AG04450 (cell line): ENCODE results near the gene DMD. TPM values are rescaled to one million over a fixed set of nuclear protein-coding genes. Genes with fewer than 3 reads are reported as not detected.
"Not testable (repeated sequence)": the region's sequence is repeated elsewhere in the genome, so short reads cannot be mapped to it uniquely, and the experiment has no call there.

ENCODE experiments used
- CTCF ChIA-PET: fragments of 300-600, 350-600 bp; formaldehyde crosslinking; extraction: SDS; loops from one replicate; lab custom pipeline; 2022; ENCODE audit warnings: antibody characterized with exemption, inconsistent platforms; lab: Charles Lee
- POLR2A ChIA-PET: fragments of 350-600 bp; formaldehyde crosslinking; extraction: SDS; loops from one replicate; lab custom pipeline; 2021; ENCODE audit warnings: antibody characterized with exemption, inconsistent platforms; lab: Yijun Ruan, JAX
- DNase-seq: peaks from one replicate; pipeline ENCODE4 v3.0.0-alpha.2; 2011; ENCODE audit warnings: low read depth, low spot score
- H3K27ac ChIP-seq: one replicate; pipeline ENCODE4 v1.5.1; 2012; ENCODE audit warnings: low read depth, low read length, control low read depth
- H3K27me3 ChIP-seq: one replicate; pipeline ENCODE4 v1.6.0; 2012; ENCODE audit warnings: low read length; ENCODE audit not compliant: control insufficient read depth, insufficient read depth
- H3K4me3 ChIP-seq: 2 replicates; pipeline ENCODE4 v1.5.1; 2011; ENCODE audit warnings: mild to moderate bottlenecking, low read depth, low read length, control low read depth
- H3K9me3 ChIP-seq: 2 replicates; pipeline ENCODE4 v1.5.1; 2012; ENCODE audit warnings: low read length; ENCODE audit not compliant: control insufficient read depth, insufficient read depth
- CTCF ChIP-seq: IDR thresholded peaks from 2 replicates; pipeline ENCODE4 v1.5.1; 2011; ENCODE audit warnings: low read depth, low read length, control low read depth, inconsistent platforms
- polyA plus RNA-seq: library from polyadenylated mRNA; depleted of rRNA; stranded (reverse); fragments of >200 nt; gene quantifications from 2 replicates; pipeline ENCODE4 v1.2.3, GENCODE V29; 2011

The DMD gene
- polyA plus RNA-seq, 1 experiment = 7.6 TPM

GRCh38 chrX:31397119-31397518 is 1814.2 kb downstream of the DMD start:
- POLR2A ChIA-PET = no interaction called here
- H3K4me3 ChIP-seq = no peak overlapping the region
- CTCF ChIA-PET = no interaction called here
- H3K9me3 ChIP-seq = no peaks in the 10 kb centered on the region
- H3K27ac ChIP-seq = no peak overlapping the region
- no peaks in the 10 kb centered on the region for H3K27me3 ChIP-seq
- no peak for DNase-seq
- TF ChIP-seq CTCF = no peak

DNA sequence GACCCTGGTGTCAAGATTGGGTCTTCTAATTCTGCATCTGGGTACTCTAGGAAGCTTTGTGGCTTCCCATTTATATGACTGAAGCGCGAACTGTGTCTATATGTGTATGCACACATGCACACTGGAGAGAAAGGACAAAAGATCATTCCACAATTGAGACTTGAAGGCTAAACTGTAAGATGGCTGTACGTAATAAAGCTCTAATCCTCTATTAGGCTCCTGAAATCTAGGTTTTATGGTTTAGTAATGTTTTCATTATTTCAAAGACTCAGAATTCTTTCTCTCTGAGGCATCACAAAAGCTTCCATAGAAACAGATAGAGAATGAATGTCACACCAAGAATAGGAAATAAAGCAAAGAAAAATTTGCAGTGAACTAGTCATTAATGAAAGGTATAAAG is 1818.8 kb downstream of the DMD start:
- ChIA-PET CTCF (no interaction called here), POLR2A (no interaction called here)
- Histone ChIP-seq H3K9me3 (no peaks in the 10 kb centered on the region), H3K4me3 (no peak overlapping the region), H3K27me3 (no peaks in the 10 kb centered on the region), H3K27ac (no peak overlapping the region)
- DNase-seq = no peak
- no peak for TF ChIP-seq CTCF

- no peak for DNase-seq
- no peak overlapping the region for H3K4me3 ChIP-seq
- ChIA-PET POLR2A (no interaction called here), CTCF (no interaction called here)
- H3K9me3 ChIP-seq = no peaks in the 10 kb centered on the region
- H3K27me3 ChIP-seq = no peaks in the 10 kb centered on the region
- H3K27ac ChIP-seq = no peak overlapping the region
- TF ChIP-seq CTCF = no peak
Measured at GRCh38 chrX:31388946-31389345, 1822.4 kb downstream of the DMD start.

- POLR2A ChIA-PET = no interaction called here
- DNase-seq = no peak
- CTCF ChIA-PET = no interaction called here
Measured at GRCh38 chrX:31384471-31384870, 1826.9 kb downstream of the DMD start.

DNA sequence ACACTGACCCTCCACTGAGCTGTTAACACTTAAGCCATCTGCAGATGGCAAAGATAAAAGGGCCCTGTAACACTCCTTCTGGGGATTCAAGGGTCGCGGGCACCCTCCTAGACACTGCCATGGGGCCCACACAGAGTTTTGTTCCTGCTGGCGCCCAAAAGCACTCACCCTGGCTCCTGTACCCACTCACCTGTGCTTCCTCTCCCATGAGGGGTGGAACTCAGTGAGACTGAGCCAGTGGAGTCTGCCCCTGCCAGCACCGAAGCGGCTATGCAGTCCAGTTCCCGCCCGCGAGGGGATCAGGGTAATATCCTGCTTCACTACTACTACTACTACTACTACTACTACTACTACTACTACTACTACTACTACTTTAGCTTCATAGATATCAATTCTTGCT is 1827.4 kb downstream of the DMD start:
- no peak for TF ChIP-seq CTCF
- H3K4me3 ChIP-seq = no peak overlapping the region
- POLR2A ChIA-PET = no interaction called here
- DNase-seq = no peak
- H3K27me3 ChIP-seq = no peaks in the 10 kb centered on the region
- H3K27ac ChIP-seq = no peak overlapping the region
- CTCF ChIA-PET = no interaction called here
- H3K9me3 ChIP-seq = no peaks in the 10 kb centered on the region

More at GRCh38 chrX:31384471-31384870, 1826.9 kb downstream of the DMD start:
- TF ChIP-seq CTCF = no peak
- Histone ChIP-seq H3K27me3 (no peaks in the 10 kb centered on the region), H3K4me3 (no peak overlapping the region), H3K9me3 (no peaks in the 10 kb centered on the region), H3K27ac (no peak overlapping the region)

- CTCF ChIA-PET, H3K27ac ChIP-seq, POLR2A ChIA-PET, DNase-seq, H3K9me3 ChIP-seq, H3K27me3 ChIP-seq, H3K4me3 ChIP-seq: not testable (repeated sequence)
Measured at GRCh38 chrX:31378973-31379372, 1832.4 kb downstream of the DMD start.

- CTCF ChIA-PET, POLR2A ChIA-PET: not testable (repeated sequence)
Measured at GRCh38 chrX:31377821-31378220, 1833.5 kb downstream of the DMD start.

More at GRCh38 chrX:31377821-31378220, 1833.5 kb downstream of the DMD start:
- DNase-seq, H3K27ac ChIP-seq, H3K9me3 ChIP-seq, H3K4me3 ChIP-seq, H3K27me3 ChIP-seq: not testable (repeated sequence)
